ENCODE results near the gene AGPAT3.
A peak's percentile ranks its signal among the peaks of the same experiment; 100 is the strongest.

The AGPAT3 gene

DNA sequence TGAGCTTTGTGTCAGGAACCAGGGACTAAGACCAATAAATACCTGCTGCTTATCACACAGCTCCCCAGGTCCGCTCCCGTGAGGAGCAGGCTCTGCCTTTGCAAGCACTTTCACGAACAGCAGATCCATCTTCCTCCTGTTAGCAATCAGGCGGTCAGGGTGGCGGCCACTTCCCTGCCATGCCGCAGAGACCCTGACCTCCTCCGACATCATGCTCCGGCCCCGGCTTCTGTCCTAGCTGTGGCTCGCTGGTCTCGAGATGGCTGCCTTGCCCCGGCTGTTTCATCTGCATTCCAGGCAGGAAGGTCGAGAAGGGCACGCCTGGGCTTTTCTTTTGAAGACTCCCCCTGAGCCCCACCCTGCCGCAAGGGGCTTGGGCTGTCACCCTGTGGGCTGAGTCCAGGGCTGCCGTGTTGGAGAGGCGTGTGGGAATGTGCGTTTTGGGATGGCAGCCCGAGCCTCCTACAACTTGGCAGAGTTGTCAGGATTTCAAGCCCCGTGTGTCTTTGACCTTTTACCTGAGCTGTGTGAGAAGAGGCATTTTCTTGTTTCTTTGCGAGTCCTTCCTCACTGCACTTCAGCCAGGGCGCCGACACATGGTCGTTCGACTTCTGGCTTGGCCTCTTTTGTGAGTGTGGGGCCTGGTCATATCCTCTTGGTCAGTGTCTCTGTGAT, 59.5 kb downstream of the AGPAT3 start:
- Mint-ChIP-seq H3K36me3 (ENCODE audit: low read depth) (no peaks in the 10 kb centered on the region), H3K4me3 (no peak overlapping the region), H3K27ac (peak overlapping the region; percentile 61), H3K4me1 (peaks cover 85% of the 10 kb centered on the region), H3K9me3 (no peaks in the 10 kb centered on the region), H3K27me3 (ENCODE audit: low read depth, poor library complexity) (peaks cover 11% of the 10 kb centered on the region)
- TF ChIP-seq, protein P1, sequence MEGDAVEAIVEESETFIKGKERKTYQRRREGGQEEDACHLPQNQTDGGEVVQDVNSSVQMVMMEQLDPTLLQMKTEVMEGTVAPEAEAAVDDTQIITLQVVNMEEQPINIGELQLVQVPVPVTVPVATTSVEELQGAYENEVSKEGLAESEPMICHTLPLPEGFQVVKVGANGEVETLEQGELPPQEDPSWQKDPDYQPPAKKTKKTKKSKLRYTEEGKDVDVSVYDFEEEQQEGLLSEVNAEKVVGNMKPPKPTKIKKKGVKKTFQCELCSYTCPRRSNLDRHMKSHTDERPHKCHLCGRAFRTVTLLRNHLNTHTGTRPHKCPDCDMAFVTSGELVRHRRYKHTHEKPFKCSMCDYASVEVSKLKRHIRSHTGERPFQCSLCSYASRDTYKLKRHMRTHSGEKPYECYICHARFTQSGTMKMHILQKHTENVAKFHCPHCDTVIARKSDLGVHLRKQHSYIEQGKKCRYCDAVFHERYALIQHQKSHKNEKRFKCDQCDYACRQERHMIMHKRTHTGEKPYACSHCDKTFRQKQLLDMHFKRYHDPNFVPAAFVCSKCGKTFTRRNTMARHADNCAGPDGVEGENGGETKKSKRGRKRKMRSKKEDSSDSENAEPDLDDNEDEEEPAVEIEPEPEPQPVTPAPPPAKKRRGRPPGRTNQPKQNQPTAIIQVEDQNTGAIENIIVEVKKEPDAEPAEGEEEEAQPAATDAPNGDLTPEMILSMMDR (IDR thresholded peaks at IDR 0.05), result no peak
- no peak for DNase-seq

DNA sequence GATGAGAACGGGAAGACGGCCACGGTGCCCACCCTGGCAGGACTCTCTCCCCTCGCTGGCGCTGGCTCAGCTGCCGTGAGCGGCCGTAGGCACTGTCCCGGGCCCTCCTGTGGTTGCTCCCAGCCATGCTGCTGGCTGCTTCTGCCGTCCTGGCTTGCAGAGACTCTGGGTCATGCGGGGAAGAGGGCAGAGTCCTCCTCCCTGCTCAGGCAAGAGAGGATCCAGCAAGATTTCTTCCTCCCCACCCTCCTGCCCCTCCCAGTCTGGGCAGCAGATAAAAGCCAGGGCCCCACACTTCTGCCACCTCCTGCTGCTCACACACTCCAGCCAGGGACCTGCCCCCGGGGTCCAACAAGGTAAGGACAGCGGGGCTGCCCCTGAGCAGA, 60.1 kb downstream of the AGPAT3 start:
- DNase-seq, result no peak
- TF ChIP-seq, protein P1 (IDR thresholded peaks at IDR 0.05), result no peak
- H3K36me3 Mint-ChIP-seq (ENCODE audit: low read depth), result no peaks in the 10 kb centered on the region
- no peaks in the 10 kb centered on the region for H3K9me3 Mint-ChIP-seq
- H3K27me3 Mint-ChIP-seq (ENCODE audit: low read depth, poor library complexity), result peaks cover 8% of the 10 kb centered on the region
- peak overlapping the region; percentile 61 for H3K27ac Mint-ChIP-seq
- H3K4me3 Mint-ChIP-seq, result no peak overlapping the region
- peaks cover 86% of the 10 kb centered on the region for H3K4me1 Mint-ChIP-seq

DNA sequence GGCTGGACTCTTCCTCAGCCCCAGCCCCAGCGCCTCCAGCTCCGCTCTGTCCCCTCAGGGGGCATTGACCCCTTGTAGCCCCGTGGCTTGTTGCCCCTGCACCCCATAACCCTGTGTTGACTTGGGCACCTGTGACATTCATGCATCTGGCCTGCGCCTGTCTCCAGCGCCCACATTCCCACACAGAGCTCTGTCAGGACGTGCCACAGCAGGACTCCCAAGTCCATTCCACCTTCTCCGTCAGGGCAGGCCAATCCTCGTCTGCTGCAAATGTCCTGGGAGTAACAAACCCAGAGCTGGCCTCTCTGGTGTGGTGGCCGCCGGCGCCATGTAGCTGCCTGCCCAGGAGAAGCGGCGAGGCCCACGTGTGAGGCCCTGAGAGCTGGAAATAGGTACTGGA, 60.6 kb downstream of the AGPAT3 start:
- Mint-ChIP-seq H3K4me1 (peaks cover 83% of the 10 kb centered on the region), H3K9me3 (no peaks in the 10 kb centered on the region), H3K36me3 (ENCODE audit: low read depth) (no peaks in the 10 kb centered on the region), H3K4me3 (no peak overlapping the region), H3K27ac (no peak overlapping the region), H3K27me3 (ENCODE audit: low read depth, poor library complexity) (peaks cover 5% of the 10 kb centered on the region)
- TF ChIP-seq, protein P1 (IDR thresholded peaks at IDR 0.05), result no peak
- DNase-seq, result no peak

DNA sequence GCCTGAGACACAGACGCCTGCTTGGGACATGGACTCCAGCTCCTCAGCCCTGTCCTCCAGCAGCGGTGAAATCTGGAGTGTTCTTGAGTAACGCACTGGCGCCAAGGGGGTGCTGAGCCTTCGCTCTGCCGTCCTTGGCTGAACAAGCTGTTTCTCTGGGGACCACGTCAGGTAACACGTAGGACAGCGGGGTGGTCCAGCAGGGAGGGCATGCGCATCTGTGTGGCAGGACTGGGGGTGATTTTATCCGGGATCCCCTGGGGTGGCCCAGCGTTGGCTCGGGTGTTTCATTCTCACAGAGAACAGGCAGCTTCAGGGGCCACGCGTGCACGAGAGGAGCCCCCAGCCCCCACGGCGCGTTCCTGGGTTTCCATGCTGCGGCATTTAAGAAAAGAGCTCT, 61.2 kb downstream of the AGPAT3 start:
- H3K9me3 Mint-ChIP-seq, result no peaks in the 10 kb centered on the region
- no peak overlapping the region for H3K27ac Mint-ChIP-seq
- TF ChIP-seq, protein P1 (IDR thresholded peaks at IDR 0.05), result no peak
- DNase-seq, result no peak
- no peaks in the 10 kb centered on the region for H3K36me3 Mint-ChIP-seq (ENCODE audit: low read depth)
- H3K27me3 Mint-ChIP-seq (ENCODE audit: low read depth, poor library complexity), result peaks cover 5% of the 10 kb centered on the region
- no peak overlapping the region for H3K4me3 Mint-ChIP-seq
- H3K4me1 Mint-ChIP-seq, result peaks cover 83% of the 10 kb centered on the region

DNA sequence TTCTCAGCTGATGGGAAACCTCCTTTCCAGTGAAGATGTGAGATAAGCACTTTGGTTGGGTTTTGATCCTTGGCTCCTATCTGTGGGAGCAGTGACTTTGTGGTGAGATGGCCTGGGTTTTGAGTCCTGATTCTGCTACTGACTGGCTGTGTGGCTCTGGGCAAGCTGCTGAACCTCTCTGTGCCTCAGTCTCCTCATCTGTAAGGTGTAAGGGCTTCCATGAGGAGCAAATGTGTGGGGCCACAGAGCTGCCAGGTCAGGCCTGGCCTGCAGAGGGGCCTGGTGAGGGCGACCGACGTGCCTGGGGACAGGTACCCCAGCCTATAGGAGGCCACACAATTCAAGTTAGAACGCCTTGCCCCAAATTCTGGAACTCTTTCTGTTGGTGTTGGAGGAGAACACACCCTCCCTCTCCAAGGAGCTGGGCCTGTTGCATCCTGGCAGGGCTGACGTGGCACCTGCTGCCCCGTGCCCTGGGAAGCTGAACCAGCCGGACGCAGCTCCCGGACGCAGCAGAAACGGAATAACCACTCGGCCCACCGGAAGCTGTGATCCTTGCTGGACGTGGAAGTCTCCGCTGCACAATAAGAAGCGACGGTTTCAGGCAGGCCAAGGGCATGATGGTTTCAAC, 62.7 kb downstream of the AGPAT3 start:
- Mint-ChIP-seq H3K27ac (peak overlapping the region; percentile 16), H3K4me1 (peaks cover 82% of the 10 kb centered on the region), H3K36me3 (ENCODE audit: low read depth) (no peaks in the 10 kb centered on the region)

More for the DNA sequence above, 62.7 kb downstream of the AGPAT3 start:
- Mint-ChIP-seq H3K27me3 (ENCODE audit: low read depth, poor library complexity) (peaks cover 5% of the 10 kb centered on the region), H3K9me3 (no peaks in the 10 kb centered on the region), H3K4me3 (no peak overlapping the region)
- no peak for DNase-seq
- TF ChIP-seq, protein P1 (IDR thresholded peaks at IDR 0.05), result no peak
